GM18499 (cell line): ENCODE measurements around the gene TAS1R2.

Experiments used
- ATAC-seq: cut with Tn5 transposase; IDR thresholded peaks from one replicate; pipeline ENCODE4 v1.9.1; 2021; ENCODE audit warnings: moderate number of reproducible peaks; ENCODE audit not compliant: insufficient read depth, unreplicated experiment

TAS1R2 gene

GRCh38 chr1:18830596-18830995 is 28.9 kb downstream of the TAS1R2 start:
- ATAC-seq, result no peak

GRCh38 chr1:18829671-18830070 is 29.8 kb downstream of the TAS1R2 start:
- ATAC-seq, result no peak

GRCh38 chr1:18828224-18828623 is 31.2 kb downstream of the TAS1R2 start:
- no peak for ATAC-seq

GRCh38 chr1:18823438-18823837 is 36.0 kb downstream of the TAS1R2 start:
- no peak for ATAC-seq

- ATAC-seq, result no peak
These were observed 38.4 kb downstream of the TAS1R2 start for GRCh38 chr1:18820791-18821641.

- no peak for ATAC-seq
These were observed 39.3 kb downstream of the TAS1R2 start for GRCh38 chr1:18819986-18820790.

GRCh38 chr1:18819203-18819602 is 40.3 kb downstream of the TAS1R2 start:
- ATAC-seq, result no peak

GRCh38 chr1:18817795-18818435 is 41.5 kb downstream of the TAS1R2 start:
- ATAC-seq, result no peak

- ATAC-seq, result no peak
These were observed 42.1 kb downstream of the TAS1R2 start for GRCh38 chr1:18817316-18817715.

GRCh38 chr1:18816808-18817207 is 42.7 kb downstream of the TAS1R2 start:
- ATAC-seq, result no peak

GRCh38 chr1:18814874-18815531 is 44.5 kb downstream of the TAS1R2 start:
- ATAC-seq, result no peak

- no peak for ATAC-seq
These were observed 45.0 kb downstream of the TAS1R2 start for GRCh38 chr1:18814425-18814824.

GRCh38 chr1:18812453-18812939 is 47.0 kb downstream of the TAS1R2 start:
- ATAC-seq, result no peak

GRCh38 chr1:18811733-18812452 is 47.6 kb downstream of the TAS1R2 start:
- ATAC-seq, result no peak

- no peak for ATAC-seq
These were observed 49.2 kb downstream of the TAS1R2 start for GRCh38 chr1:18809953-18810899.

- ATAC-seq, result no peak
These were observed 50.9 kb downstream of the TAS1R2 start for GRCh38 chr1:18808550-18808949.

- ATAC-seq, result no peak
These were observed 52.0 kb downstream of the TAS1R2 start for GRCh38 chr1:18807334-18808063.
